Raji (cell line): ENCODE data around the gene FHOD3.

Experiments
- POLR2A ChIP-seq: IDR thresholded peaks from 2 replicates; pipeline ENCODE4 v1.6.1; 2011; ENCODE audit warnings: low read depth, low read length, control low read depth; ENCODE audit not compliant: insufficient read depth

Gene FHOD3

DNA sequence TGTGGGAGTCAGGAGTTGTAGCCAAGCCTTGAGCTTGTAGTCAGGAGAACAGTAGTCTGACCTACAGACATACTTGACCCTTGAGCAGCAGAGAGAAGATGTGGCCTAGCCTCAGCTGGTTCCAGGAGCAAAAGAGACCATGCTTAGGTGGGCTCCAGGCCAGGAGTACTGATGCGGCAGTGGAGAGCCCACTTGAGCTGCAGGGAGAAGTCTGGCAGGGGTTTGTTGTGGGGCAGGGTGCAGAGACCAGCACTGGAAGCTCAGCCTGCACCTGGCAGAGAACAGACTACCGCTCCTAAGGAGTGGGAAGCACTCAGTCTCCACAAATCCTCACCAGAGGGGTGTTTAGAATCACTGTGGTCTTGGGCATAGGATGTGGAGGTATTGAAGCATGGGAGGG, 333.4 kb downstream of the FHOD3 start:
- TF ChIP-seq POLR2A: no peak

DNA sequence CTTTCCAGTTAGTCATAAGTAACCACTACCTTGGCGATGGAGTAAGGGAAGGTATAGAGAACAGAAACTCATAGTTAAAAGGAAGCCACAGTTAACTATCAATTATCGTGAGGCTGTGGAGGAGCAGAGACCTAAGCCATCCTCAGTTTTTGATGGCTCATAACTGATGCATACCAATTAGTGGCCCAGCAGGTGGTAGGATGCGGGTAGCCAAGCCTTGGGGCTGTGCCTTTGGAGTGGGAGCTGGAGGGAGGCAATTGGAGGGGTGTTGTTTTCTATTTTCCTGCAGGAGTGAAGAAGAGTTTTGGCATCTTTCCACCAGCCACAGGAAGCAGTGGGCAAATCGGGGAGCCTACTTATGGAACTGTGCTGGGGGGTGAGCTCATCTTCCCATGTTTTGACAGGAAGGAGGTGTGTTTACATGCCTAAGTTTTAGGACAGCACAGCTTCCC, 336.5 kb downstream of the FHOD3 start:
- no peak for TF ChIP-seq POLR2A

DNA sequence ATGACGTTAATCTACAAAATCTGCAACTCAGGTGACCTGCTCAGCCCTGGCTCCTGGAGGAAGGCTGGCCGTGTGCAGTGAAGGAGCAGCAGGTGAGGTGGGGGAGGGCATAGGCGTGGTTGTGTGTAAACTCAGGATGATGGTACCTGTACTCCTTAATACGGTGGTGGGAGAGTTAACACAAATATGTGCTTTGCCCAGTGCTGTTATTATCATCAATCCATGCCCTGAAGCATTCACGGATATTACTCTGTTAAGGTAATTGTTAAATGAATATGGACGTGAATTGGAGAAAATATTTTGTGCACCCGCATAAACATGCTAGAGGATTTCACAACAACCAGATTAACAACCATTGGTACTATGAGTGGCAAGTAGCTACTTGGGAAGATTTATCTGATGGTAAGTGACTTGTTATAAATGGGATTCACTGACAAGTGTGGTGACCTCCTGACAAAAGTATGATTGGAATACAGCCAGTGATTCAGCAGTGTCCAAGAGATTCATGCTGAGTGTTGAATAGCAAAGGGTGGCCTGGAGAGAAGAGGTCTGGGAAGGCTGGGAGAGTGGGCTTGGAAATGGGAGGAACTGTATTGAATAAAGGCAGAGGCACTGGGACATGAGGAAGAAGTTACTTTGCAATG, 337.2 kb downstream of the FHOD3 start:
- no peak for TF ChIP-seq POLR2A

DNA sequence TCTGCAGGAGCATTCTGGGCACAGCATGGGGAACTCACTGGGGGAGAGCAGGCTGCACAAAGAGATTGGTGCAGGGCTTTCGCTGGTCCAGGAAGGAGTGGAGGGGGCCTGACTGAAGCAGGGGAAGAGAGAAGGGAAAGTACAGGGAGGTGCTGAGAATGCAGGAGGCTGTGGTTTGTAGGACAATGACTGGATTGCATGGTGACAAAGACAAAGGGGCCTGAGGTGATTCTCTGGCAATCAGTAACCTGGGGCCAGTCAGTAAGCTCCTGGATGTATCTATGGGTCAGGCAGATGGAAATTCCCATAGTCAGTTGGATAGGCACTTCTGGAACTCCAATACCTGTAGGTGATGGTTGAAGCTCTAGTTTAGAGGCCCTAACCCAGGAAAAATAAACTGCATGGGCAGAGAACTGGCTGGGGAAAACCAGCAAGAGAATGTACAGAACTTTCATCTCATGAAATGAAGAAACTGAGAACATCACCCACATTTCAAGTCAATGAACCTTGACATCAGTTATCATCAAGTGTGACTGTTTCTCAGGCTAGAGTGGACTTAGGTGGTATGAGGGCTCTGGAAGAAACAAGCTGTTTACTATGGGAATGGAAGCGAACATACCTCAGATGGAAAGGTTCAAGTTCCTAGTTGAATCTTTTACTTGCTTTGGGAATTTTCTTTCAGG, 338.0 kb downstream of the FHOD3 start:
- TF ChIP-seq POLR2A: no peak

DNA sequence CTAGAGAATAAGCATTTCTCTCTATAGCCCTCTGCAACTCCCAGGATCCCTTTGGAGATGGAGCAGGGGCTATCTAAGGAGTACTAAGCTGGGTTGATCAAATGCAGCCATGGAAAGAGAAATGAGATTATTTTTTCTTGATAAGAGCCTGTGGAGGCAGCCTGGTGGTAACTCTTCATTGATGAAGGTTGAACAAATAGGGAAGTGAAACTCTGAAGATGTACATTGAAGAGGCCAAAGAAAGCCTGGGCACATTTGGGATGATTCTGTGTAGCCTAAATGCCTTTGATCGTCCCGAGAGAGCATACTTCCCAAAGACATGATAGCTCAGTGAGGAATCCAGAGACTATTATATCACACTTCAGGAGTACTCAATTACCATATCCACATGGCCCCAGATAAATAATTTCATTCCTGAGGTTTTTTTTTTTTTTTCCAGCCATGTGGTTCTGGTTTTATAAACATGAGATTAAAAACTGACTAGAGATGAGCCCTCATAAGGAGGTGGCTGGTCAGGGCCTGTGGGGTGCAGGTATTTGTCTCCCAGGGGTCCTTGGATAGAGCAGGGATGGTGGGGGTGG, 338.8 kb downstream of the FHOD3 start:
- no peak for TF ChIP-seq POLR2A

DNA sequence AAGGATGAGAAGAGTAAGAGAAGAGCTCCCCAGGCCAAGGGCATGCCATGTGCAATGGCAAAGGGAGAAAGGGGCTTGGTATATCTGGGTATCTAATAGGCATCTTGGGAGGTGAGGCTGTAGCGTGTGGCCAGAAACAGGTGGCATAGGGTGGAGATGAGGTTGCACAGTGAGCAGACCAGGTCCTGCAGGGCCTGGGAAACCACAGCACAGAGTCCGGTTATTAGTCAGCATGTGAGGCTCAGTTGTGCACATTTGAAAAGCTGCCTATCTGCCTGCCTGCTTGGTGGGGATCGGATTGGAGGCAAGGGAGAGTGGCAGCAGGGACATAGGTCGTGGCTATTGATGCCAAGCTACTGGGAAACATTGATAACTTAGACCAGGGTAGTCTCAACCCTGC, 340.7 kb downstream of the FHOD3 start:
- TF ChIP-seq POLR2A: no peak

DNA sequence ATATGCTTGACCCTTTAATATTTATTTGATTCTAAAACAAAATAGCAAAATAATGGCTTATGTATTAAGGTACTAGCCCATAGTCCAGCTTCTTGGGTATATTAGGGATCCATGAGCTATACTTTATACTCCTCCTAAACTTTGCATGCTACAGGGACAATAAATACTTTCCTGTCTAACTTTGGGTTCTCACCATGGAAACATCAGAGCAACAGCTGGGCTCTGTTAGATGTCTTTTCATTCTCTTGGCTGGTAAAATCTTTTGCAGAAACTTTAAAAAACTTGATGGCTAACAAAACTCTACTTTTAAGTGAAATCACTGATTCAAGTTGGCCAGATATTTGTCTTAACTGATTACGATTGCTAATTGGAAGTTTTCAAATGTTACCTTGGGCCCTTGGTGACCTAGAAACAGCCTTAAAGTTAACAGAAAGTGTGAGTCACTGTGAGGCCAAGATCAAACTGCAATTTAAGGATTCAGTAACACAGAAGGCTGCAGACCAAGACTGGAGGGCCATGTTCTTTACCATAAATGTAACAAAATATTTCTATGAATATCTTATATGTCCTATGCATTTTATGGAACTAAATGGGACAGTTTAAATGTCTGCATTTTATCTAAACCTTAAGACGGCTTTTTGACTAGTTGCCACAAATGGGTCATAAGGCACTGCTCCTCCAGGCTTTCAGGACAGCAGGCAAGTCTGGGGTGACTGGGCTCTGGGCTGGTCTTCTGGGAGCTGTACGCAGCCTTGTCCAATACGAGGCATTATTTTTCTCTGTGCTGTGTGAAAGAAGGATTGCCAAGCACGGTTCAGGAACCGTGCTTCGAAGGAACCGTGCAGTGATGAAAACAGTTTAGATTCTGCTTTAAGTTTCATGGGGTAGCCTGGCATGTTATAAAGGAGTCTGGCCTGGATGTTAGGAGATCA, 342.8 kb downstream of the FHOD3 start:
- TF ChIP-seq POLR2A: no peak

DNA sequence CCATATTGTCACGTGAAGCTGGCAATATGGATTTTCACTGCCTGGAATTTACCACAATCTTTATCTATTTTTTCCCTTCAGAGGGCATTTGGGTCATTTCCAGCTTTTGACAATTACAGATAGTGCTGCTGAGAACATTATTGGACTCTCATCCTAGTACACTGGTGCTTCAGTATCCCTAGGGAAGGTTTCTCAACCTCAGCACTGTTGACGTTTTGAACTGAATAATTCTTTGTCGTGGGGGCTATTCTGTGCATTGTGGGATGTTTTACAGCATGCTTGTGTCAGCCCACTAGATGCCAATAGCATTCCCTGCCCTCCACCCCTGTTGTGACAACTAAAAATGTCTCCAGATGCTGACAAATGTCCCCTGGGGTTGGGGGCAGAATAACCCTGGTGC, 345.5 kb downstream of the FHOD3 start:
- TF ChIP-seq POLR2A: no peak

DNA sequence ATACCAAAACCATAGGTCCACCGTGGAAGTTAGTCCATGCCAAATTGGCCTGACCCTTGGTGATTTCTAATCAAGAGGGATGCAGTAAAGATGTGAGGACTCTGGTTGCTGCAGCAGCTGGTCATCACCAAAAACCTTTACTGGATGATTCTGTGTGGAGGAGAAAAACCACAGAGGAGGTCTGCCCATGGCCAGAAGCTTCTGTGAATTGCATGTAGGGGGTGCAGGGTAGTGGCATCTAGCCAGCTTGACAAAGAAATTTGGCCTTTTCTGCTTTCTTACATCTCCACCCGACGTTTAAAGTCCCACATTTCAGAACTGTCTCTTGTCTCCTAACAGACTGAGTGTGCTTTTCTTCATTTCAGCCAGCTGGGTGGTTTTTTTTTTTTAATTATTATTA, 351.3 kb downstream of the FHOD3 start:
- no peak for TF ChIP-seq POLR2A

DNA sequence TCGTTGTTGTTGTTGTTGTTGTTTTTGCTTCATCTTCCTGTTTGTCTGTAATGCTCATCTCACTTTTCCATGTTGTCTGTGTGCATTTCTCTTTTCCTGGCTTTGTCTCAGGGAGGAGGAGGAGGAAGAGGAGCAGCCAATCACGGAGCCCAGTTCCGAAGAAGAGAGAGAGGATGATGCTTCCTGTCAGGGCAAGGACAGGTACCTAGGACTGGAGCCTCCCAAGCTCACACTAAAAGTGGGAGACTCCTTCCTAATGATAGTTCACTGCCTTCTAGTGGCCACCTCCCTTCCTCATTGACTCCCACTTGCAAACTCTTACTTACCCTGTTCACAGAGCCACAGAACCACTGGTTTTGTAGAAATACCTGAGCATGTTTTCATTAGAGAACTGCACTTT, 351.7 kb downstream of the FHOD3 start:
- no peak for TF ChIP-seq POLR2A

DNA sequence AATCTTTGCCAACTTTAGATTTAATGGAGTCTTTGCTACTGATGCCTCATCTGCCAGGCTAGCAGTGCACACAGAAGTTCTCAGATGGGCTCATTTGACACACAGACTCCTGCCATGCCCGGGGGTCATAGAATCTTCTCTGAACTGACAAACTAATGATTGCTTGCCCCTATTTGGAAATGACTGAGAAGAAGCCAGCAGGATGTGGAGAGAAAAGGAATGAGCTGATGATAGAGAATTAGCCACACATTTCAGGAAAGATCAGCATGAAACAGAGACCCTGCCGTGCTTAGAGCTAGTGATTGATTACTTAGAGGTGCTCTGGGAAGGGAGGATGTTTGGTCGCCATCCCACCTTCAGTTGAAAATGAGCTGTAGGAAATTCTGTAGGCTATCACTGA, 352.8 kb downstream of the FHOD3 start:
- TF ChIP-seq POLR2A: no peak

DNA sequence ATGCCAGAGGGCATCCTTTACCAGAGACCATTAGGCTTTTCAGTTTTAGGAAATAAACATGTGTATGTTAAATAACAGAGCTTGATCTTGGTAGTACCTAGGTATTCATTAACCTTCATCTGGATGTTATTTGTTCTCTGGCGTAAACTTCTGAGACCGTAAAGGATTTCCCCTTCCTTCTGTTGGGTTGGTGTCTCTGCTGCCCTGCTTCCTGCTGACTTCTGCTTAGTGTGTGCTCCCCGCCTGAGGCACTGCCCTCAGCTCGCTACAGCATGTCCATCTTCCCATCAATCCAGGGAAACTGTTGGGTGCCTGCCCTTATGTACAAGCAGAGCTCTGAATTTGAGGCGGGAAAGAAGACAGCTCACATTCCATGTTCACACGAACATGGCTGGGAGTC, 353.4 kb downstream of the FHOD3 start:
- no peak for TF ChIP-seq POLR2A

DNA sequence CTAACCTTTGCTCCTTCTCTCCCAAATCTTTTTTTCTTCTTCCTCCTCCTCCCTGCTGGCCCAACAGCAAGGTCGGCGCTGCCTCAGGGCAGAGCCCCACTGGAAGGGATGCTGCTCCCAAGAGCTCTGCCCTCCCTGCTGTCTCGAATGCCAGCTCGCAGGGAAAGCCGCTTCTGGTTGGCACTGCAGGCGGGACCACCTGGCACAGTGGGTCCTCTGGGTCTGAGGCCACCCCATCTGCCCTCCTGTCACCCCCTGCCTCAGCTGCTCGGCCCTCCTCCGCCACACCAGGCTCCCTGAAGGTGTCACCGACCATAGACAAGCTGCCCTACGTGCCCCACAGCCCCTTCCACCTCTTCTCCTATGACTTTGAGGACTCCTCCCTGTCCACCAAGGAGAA, 355.0 kb downstream of the FHOD3 start:
- TF ChIP-seq POLR2A: no peak

DNA sequence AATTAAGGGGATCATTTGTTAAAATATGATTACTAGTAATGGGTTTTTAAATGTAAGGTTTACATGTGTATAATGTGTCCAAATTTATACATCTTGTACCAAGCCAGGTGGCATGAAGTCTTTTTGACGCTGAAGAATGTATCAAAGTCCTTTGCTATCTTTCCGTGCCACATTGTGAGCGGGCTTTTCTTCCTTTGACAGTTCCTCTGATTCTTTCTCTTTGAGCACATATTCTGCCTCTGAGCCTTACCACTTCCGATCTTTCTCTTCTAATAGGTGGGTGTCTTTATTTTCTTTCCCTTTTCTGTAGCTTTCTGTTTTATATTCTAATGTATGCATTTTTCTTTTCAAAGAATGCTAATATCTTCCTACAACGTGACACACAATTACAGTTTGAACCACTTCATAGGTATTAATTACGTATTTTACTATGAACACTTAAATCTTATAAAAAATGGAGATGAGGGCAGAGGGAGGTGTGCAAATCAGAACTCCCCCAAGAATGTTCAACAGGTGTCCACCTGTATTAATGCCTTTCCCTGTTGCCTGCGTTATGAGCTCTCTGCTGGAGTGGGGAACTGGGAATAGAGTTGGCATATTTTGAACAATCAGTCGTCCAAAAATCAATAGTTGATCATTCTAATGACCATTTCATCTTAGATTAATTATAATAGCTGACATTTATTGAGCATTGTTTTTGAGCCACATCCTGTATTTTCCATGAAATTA, 355.8 kb downstream of the FHOD3 start:
- TF ChIP-seq POLR2A: no peak

DNA sequence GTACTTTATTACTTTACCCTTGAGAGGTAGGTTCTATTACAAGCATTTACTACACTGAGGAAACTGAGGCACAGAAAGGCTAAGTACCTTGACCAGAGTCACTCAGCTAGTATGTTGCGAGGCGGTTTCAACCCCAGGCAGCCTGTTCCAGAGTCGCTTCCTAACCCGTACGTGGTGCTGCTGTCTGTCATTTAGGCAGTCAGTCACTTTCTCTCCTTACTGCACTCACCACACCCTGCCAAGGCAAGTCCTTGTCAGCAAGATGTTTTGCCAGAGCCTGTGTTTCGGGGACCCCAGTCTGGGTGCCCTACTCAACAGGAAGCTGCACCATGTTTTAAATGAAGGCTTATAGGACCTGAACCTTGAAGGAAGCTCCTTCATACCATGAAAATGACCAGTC, 356.4 kb downstream of the FHOD3 start:
- TF ChIP-seq POLR2A: no peak
